A549 treated with CORT108297 at 1 μM for 4 hours (cell line): ENCODE data around the gene VEZT. TPM values are rescaled to one million over a fixed set of nuclear protein-coding genes. Genes with fewer than 3 reads are reported as not detected.

Experiments used
- total RNA-seq: library from RNA; stranded (reverse); fragments of 200-300 nt; extraction: Qiagen RNA extraction; gene quantifications from 5 replicates; pipeline ENCODE4 v1.2.3, GENCODE V29; 2022

VEZT gene
- total RNA-seq: 55.0 to 79.8 TPM (median 63.9 TPM) in 5 replicates

DNA sequence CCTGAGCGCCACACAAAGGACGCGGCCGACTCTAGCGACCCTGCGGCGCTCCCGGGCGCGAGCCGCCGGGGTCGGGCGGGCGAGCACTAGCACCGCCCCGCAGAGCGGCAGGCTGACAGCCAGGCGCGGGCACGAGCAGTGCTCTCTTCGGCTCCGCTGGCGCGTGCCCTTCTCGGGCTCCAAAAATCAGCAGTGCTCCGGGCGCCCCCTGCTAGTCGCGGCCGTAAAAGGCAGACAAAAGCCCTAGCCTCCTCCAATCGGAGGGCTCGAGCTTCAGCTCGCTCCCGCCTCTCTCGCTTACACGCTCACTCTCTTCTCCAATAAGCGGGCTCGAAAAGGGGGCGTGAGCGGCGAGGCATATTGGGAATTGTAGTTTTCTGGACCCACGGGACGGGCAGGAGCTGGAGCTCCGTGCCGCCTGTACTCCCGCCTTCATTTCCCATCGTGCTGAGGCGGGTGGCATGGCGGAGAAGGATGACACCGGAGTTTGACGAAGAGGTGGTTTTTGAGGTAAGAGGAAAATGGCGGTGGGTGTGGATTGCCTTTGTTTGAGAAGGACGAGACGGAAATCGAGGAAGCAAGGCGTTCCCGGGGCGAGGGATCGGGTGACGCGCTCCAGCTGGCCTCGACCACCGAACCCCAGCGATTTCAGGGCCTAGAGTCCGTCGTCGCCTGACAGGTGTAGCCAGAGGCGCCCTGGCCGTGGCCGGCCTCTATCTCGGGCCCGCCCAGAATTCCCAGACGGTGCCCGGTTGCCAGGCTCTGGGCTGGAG is at the start of gene VEZT, which contains the start of gene FGD6:
VEZT (plus strand) TSS at position 431 of the 773 bp plus-strand sequence; CDS start at position 475, 44 bp downstream.
FGD6 (minus strand) TSS at position 91 of the 773 bp plus-strand sequence. CDS start 227 bp downstream, outside the sequence.

Other genes starting within 250 kb of the VEZT start
- 122 to 162 TPM (median 135 TPM) in 5 replicates for gene NDUFA12, start 214.1 kb upstream of the VEZT start, total RNA-seq
- 22.8 to 27.5 TPM (median 26.0 TPM) in 5 replicates for gene NR2C1, start 144.2 kb upstream of the VEZT start, total RNA-seq
- gene FGD6, start 340 bp upstream of the VEZT start, total RNA-seq: 12.5 to 17.4 TPM (median 14.9 TPM) in 5 replicates